HepG2 (cell line): Measurements from ENCODE around the gene CDX2. TPM values are rescaled to one million over a fixed set of nuclear protein-coding genes. Genes with fewer than 3 reads are reported as not detected.

ENCODE experiments used
- ATAC-seq: fragments of 200-7000 bp; cut with Tn5 transposase; 3 replicates; pipeline ENCODE4 v1.9.1; 2020; ENCODE audit warnings: mild to moderate bottlenecking, moderate library complexity
- BruUV-seq: library from RNA; stranded (reverse); fragments of 400-500 nt; replicated peaks from 2 replicates; lab custom pipeline; 2021; lab: Mats Ljungman, UMichigan
- CTCF ChIA-PET: fragments of 300-600 bp; formaldehyde crosslinking; extraction: SDS; loops from one replicate; lab custom pipeline; 2021; ENCODE audit warnings: low total read pairs, inconsistent platforms, low intra/inter-chr PET ratio; lab: Yijun Ruan, JAX
- POLR2A ChIA-PET: fragments of 350-600 bp; sonication (Branson Sonifier 250); formaldehyde crosslinking; loops from one replicate; lab custom pipeline; 2020; ENCODE audit warnings: antibody characterized with exemption, inconsistent platforms; lab: Yijun Ruan, JAX
- DNase-seq: peaks from one replicate; pipeline ENCODE4 v3.0.0-alpha.2; 2015; ENCODE audit warnings: low spot score
- FAIRE-seq: peaks from 3 replicates; lab custom pipeline; 2011; peaks lifted over from hg19 to GRCh38; lab: Jason Lieb, UNC
- H2AFZ ChIP-seq: one replicate; pipeline ENCODE4 v1.6.1; 2011; ENCODE audit warnings: low read length, inconsistent platforms
- H3K27ac ChIP-seq: fragments of 300-600 bp; 3 replicates; pipeline ENCODE4 v1.8.0; 2011; ENCODE audit warnings: mixed run types, mild to moderate bottlenecking, mixed read lengths, low read length, inconsistent platforms; ENCODE audit not compliant: insufficient read depth; ENCODE audit errors: extremely low read length
- H3K27me3 ChIP-seq, 2 experiments: fragments of 200-600 bp in 1 of 2; 2 replicates in 1 of 2; 3 replicates in 1 of 2; pipeline versions ENCODE4 v1.6.0 to v1.8.0; 2011; ENCODE audit warnings: low read length in 2 of 2, mild to moderate bottlenecking in 2 of 2, moderate library complexity in 2 of 2, inconsistent platforms in 1 of 2; ENCODE audit not compliant: insufficient read depth in 2 of 2, control insufficient read depth in 1 of 2
- H3K36me3 ChIP-seq, 2 experiments: fragments of 200-600 bp in 1 of 2; replicated peaks in 1 of 2; 2 replicates in 1 of 2; 3 replicates in 1 of 2; pipeline versions ENCODE4 v1.5.1 to v1.8.0; 2011; ENCODE audit warnings: low read length in 2 of 2, inconsistent platforms in 1 of 2; ENCODE audit not compliant: insufficient read depth in 2 of 2, control insufficient read depth in 1 of 2
- H3K4me1 ChIP-seq: 2 replicates; pipeline ENCODE4 v1.5.1; 2012; ENCODE audit warnings: low read length, inconsistent platforms; ENCODE audit not compliant: insufficient read depth
- H3K4me2 ChIP-seq: 2 replicates; pipeline ENCODE4 v1.6.0; 2011; ENCODE audit warnings: low read depth, low read length, inconsistent platforms
- H3K4me3 ChIP-seq, 3 experiments: fragments of 200-600 bp in 1 of 3; sonication (generic), shearing (Covaris generic) in 1 of 3; replicated peaks in 1 of 3; 2 replicates each; pipeline ENCODE4 v1.5.1; 2011 to 2016; ENCODE audit warnings: low read length in 3 of 3, inconsistent platforms in 2 of 3, low read depth in 2 of 3, mild to moderate bottlenecking in 2 of 3, control low read depth in 1 of 3, mixed read lengths in 1 of 3; ENCODE audit not compliant: insufficient read depth in 1 of 3
- H3K79me2 ChIP-seq: one replicate; pipeline ENCODE4 v1.6.1; 2011; ENCODE audit warnings: low read length, inconsistent platforms; ENCODE audit not compliant: insufficient read depth
- H3K9ac ChIP-seq: 2 replicates; pipeline ENCODE4 v1.6.0; 2011; ENCODE audit warnings: mild to moderate bottlenecking, low read depth, low read length, inconsistent platforms; ENCODE audit not compliant: insufficient read depth
- H3K9me3 ChIP-seq: 2 replicates; pipeline ENCODE4 v1.5.1; 2012; ENCODE audit warnings: mild to moderate bottlenecking, low read length
- H4K20me1 ChIP-seq: 2 replicates; pipeline ENCODE4 v1.6.0; 2011; ENCODE audit warnings: inconsistent platforms, mild to moderate bottlenecking, low read length, moderate library complexity; ENCODE audit not compliant: insufficient read depth
- ASH2L ChIP-seq: fragments of 300-600, 200-600 bp; sonication (generic); IDR thresholded peaks from 2 replicates; pipeline ENCODE4 v1.7.0; 2017; ENCODE audit warnings: low read depth, mild to moderate bottlenecking, moderate library complexity, mixed read lengths, low read length; ENCODE audit not compliant: insufficient read length
- FIP1L1 ChIP-seq: fragments of 200-400 bp; formaldehyde crosslinking; IDR thresholded peaks from 2 replicates; pipeline ENCODE4 v1.6.1; 2018; ENCODE audit warnings: low read depth, mild to moderate bottlenecking, low read length, moderate library complexity, borderline replicate concordance; ENCODE audit not compliant: insufficient read depth
- GABPB1 ChIP-seq: IDR thresholded peaks from 2 replicates; pipeline ENCODE4 v1.6.1; 2016; ENCODE audit warnings: mild to moderate bottlenecking, missing genetic modification reagents, moderate library complexity, missing compliant biosample characterization
- HMG20B ChIP-seq: conservative IDR thresholded peaks from 2 replicates; pipeline ENCODE4 v1.6.1; 2016; ENCODE audit warnings: missing genetic modification reagents, missing compliant biosample characterization
- HNRNPLL ChIP-seq: fragments of 200-400 bp; formaldehyde crosslinking; IDR thresholded peaks from 2 replicates; pipeline ENCODE4 v1.6.1; 2017; ENCODE audit warnings: mild to moderate bottlenecking, low read depth, low read length; ENCODE audit not compliant: poor library complexity, severe bottlenecking
- MAX ChIP-seq: IDR thresholded peaks from 2 replicates; pipeline ENCODE4 v1.6.1; 2012; ENCODE audit warnings: inconsistent platforms
- MIER2 ChIP-seq: IDR thresholded peaks from 2 replicates; pipeline ENCODE4 v1.6.1; 2016; ENCODE audit warnings: missing biosample characterization, missing genetic modification reagents
- MIXL1 ChIP-seq: IDR thresholded peaks from 2 replicates; pipeline ENCODE4 v1.6.1; 2016
- SNAPC2 ChIP-seq: sonication (generic); formaldehyde crosslinking; IDR thresholded peaks from 2 replicates; pipeline ENCODE4 v1.8.1; 2022; ENCODE audit warnings: mild to moderate bottlenecking, missing genetic modification reagents
- ZFP41 ChIP-seq: sonication (generic); formaldehyde crosslinking; IDR thresholded peaks from 2 replicates; pipeline ENCODE4 v1.4.0; 2020; ENCODE audit warnings: mild to moderate bottlenecking, missing genetic modification reagents, borderline replicate concordance
- ZNF224 ChIP-seq: sonication (generic); formaldehyde crosslinking; IDR thresholded peaks from 2 replicates; pipeline ENCODE4 v1.5.0; 2020; ENCODE audit warnings: mild to moderate bottlenecking, missing genetic modification reagents
- ZNF678 ChIP-seq: sonication (generic); formaldehyde crosslinking; IDR thresholded peaks from 2 replicates; pipeline ENCODE4 v1.4.0; 2020; ENCODE audit warnings: mild to moderate bottlenecking, missing genetic modification reagents
- ZNF710 ChIP-seq: sonication (generic); formaldehyde crosslinking; IDR thresholded peaks from 2 replicates; pipeline ENCODE4 v1.5.0; 2020; ENCODE audit warnings: mild to moderate bottlenecking, missing genetic modification reagents, borderline replicate concordance
- ZNF850 ChIP-seq: sonication (generic); formaldehyde crosslinking; conservative IDR thresholded peaks from 2 replicates; pipeline ENCODE4 v1.9.0; 2021; ENCODE audit warnings: mild to moderate bottlenecking, missing genetic modification reagents
- WGBS: methylation state at CpG from one replicate; pipeline ENCODE4 v1.1.6; 2017; ENCODE audit warnings: low lambda C conversion rate; 5-methylcytosine and 5-hydroxymethylcytosine counted together
- in situ Hi-C: cut with HindIII; loops from 2 replicates; pipeline ENCODE4 v1.10.0; 2017; ENCODE audit warnings: low pct_unique_long_range_greater_than_20kb; ENCODE audit not compliant: extremely low pct_ligation_motif_present
- intact Hi-C: fragments of 100-400 bp; cut with micrococcal nuclease; formaldehyde crosslinking; loops from one replicate; pipeline ENCODE4 v1.10.0; 2022; ENCODE audit not compliant: unreplicated experiment
- polyA plus RNA-seq, 8 experiments: library from polyadenylated mRNA; depleted of rRNA in 3 of 8; stranded (reverse) in 7 of 8; unstranded in 1 of 8; fragments of >200 nt; fragmentation: Illumina TruSeq in 4 of 8; extraction: Trizol in 4 of 8; gene quantifications; 2 replicates each; pipeline versions ENCODE4 v1.2.1 to v1.2.3, GENCODE V29; 2011 to 2016; ENCODE audit warnings: low read depth in 4 of 8, missing spikeins in 1 of 8, mixed read lengths in 1 of 8; ENCODE audit not compliant: insufficient read depth in 1 of 8
- total RNA-seq, 5 experiments: library from RNA; depleted of rRNA; stranded (reverse); fragments of >200 nt; fragmentation: Illumina TruSeq; extraction: Trizol; gene quantifications; 2 replicates each; pipeline ENCODE4 v1.2.3, GENCODE V29; 2016; ENCODE audit warnings: low read depth in 1 of 5

CDX2 gene
- total and polyA plus RNA-seq, 2 of the 13 experiments (the other 11 are each of a cell fraction or from before 2014, with no cell fraction given) = 0.04 TPM; not detected in 1

GRCh38 chr13:27921961-27922882 lies 46.9 kb downstream of the CDX2 start:
- 90% methylated on average over 30 of the region's 39 CpGs for WGBS

GRCh38 chr13:27921421-27921960 lies 47.6 kb downstream of the CDX2 start:
- peaks cover 8 to 53% of the 10 kb centered on the region in 2 experiments for H3K27me3 ChIP-seq
- ChIA-PET POLR2A (no interaction called here), CTCF (no interaction called here)
- no TSS peak for BruUV-seq
- intact Hi-C loops (loop anchor here (2.0 kb wide), 1 partner anchor 39 kb away; no protein-coding TSS in a partner anchor), in situ Hi-C loops (no loop called here)
- no peaks in the 10 kb centered on the region for H4K20me1 ChIP-seq
- H3K4me3 ChIP-seq = peak overlapping the region in 2 of 3 experiments; percentile 45 to 68; a peak in 3 of 6 replicates
- peaks cover 35% of the 10 kb centered on the region for H3K4me1 ChIP-seq
- H3K9ac ChIP-seq = no peak overlapping the region
- no peak overlapping the region for H2AFZ ChIP-seq
- H3K9me3 ChIP-seq = no peaks in the 10 kb centered on the region
- H3K36me3 ChIP-seq = no peaks in the 10 kb centered on the region
- H3K79me2 ChIP-seq = no peaks in the 10 kb centered on the region
- no peak for FAIRE-seq
- H3K27ac ChIP-seq = no peak overlapping the region
- peak; percentile 21 for ATAC-seq
- DNase-seq = no peak
- peak overlapping the region; percentile 77 for H3K4me2 ChIP-seq
- WGBS = 89% methylated on average over 10 of the region's 41 CpGs
- TF ChIP-seq ASH2L (no peak), GABPB1 (CRISPR knock-in tag) (peak; percentile 51; the same call in 1 of the 2 replicates), ZFP41 (no peak), HNRNPLL (peak; percentile 14), MAX (peak; percentile 25; the same call in 1 of the 2 replicates), MIXL1 (CRISPR knock-in tag) (no peak), ZNF678 (CRISPR knock-in tag) (no peak), FIP1L1 (no peak), ZNF850 (no peak), ZNF710 (CRISPR knock-in tag) (no peak), ZNF224 (no peak)

More at GRCh38 chr13:27921961-27922882, 46.9 kb downstream of the CDX2 start:
- ATAC-seq (no peak), DNase-seq (no peak), FAIRE-seq (no peak)
- intact Hi-C loops (loop anchor here (2.0 kb wide), 1 partner anchor 39 kb away; no protein-coding TSS in a partner anchor), in situ Hi-C loops (no loop called here)
- Histone ChIP-seq H3K9ac (no peak overlapping the region), H3K4me2 (no peak overlapping the region), H3K27ac (no peak overlapping the region), H3K36me3 (no peaks in the 10 kb centered on the region), H2AFZ (no peak overlapping the region), H3K27me3 (peaks cover 8 to 57% of the 10 kb centered on the region in 2 experiments), H3K4me1 (peaks cover 35% of the 10 kb centered on the region), H3K4me3 (no peak overlapping the region), H3K9me3 (no peaks in the 10 kb centered on the region), H4K20me1 (no peaks in the 10 kb centered on the region), H3K79me2 (no peaks in the 10 kb centered on the region)
- no TSS peak for BruUV-seq
- CTCF ChIA-PET = no interaction called here
- POLR2A ChIA-PET = no interaction called here
- no peak for TF ChIP-seq HMG20B
- TF ChIP-seq MAX = no peak
- TF ChIP-seq MIER2 = no peak
- TF ChIP-seq SNAPC2 (CRISPR knock-in tag) = no peak
